NCI-H2196 (cell line): ENCODE results near the gene SRPK2.

Experiments
- DNase-seq: peaks from one replicate; lab custom pipeline; 2025; ENCODE audit not compliant: unreplicated experiment; lab: John Stamatoyannopoulos, UW

Gene SRPK2

DNA sequence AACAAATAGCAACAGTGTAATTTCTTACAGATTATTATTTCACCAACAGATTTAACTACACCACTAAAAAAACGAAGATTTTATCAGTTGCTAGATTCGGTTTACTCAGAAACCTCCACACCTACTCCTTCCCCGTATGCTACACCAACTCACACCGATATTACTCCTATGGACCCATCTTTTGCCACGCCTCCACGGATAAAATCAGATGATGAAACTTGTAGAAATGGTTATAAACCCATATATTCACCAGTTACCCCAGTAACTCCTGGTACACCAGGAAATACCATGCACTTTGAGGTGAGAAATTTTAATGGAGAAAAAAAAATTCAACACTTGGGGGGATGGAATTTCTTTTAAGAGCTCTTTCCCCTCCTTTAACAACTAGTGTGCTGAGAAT lies 282.2 kb downstream of the SRPK2 start:
- no peak for DNase-seq

- no peak for DNase-seq
Observed at GRCh38 chr7:105105579-105105978, 283.1 kb downstream of the SRPK2 start.

DNA sequence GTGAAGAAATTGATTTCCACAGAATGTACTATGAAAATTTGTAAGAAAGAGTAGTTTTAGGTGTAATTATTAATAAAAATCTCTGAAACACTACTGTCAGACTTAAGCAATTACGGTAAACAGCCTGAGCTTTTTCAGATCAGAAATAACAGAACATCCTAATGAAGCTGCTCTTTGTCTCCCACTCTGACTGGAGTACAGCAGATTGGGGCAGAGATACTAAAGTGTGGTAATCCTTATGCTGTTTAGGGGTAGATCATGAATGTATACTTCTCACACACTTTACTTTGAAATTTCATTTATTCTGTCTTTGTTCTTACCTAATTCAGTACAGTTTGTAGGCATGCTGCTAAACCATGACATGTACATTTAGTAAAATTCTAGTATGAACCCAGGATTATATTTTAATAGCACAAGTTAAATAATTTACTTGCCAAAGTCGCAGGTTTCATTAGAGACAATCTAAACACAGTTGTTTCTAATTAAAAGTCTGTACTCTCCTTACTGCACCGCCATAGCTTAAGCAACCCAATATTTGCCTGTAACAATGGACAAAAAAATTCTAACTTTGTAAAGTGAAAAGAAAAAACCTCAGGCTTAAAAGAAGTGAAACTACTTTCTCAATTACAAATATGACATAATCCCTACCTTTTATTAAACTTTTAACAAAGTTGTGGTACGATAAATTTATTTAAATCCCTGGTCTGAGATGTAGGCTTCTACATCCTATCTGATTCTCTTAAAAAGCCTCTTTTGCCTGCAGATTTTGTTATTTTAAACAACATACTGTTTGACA lies 286.0 kb downstream of the SRPK2 start:
- DNase-seq = no peak

DNA sequence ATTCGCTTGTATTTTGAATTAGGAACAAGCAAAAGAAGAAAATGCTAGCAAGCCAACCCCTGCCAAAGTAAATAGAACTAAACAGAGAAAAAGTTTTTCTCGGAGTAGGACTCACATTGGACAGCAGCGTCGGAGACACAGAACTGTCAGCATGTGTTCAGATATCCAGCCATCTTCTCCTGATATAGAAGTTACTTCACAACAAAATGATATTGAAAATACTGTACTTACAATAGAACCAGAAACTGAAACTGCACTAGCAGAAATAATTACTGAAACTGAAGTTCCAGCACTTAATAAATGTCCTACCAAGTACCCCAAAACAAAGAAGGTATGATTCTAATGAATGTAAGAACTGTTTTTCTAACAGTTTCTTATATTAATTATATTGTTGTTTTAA lies 286.9 kb downstream of the SRPK2 start:
- DNase-seq = no peak

DNA sequence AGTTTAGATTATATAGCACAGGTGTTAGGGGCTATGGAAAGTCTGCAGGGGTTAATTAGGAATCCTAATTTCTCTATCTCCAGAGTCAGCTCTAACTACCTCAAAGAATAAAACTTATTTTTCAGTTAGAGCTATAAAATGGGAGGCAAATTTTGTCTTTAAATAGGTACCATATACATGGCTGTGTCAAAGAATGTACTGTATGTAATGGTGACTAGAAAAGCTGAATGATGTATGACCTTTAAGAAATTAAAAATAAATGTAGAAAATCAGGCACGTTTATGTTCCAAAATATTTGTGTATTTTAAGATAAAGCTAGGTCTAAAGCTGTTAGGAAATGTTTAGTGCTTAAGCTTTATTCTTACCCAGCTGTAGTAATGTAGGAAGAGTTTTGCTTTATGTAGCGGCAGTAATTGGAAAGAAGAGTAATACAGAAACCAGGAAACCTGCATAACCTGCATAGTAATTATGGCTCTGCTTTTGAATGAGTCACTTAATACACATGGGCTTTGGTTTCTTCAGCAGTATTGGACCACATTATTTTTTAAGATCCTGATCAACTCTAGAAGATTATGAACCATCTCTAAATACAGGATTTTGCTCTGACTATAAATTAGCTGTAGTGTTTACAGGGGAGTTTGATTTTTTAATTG lies 289.7 kb downstream of the SRPK2 start:
- DNase-seq = no peak

- DNase-seq = peak; percentile 54
Observed at GRCh38 chr7:105097619-105098018, 291.1 kb downstream of the SRPK2 start.

GRCh38 chr7:105096306-105096705 lies 292.4 kb downstream of the SRPK2 start:
- DNase-seq = no peak

- DNase-seq = no peak
Observed at GRCh38 chr7:105094966-105095365, 293.8 kb downstream of the SRPK2 start.

- DNase-seq = no peak
Observed at GRCh38 chr7:105088456-105088855, 300.3 kb downstream of the SRPK2 start.

- DNase-seq = no peak
Observed at GRCh38 chr7:105087981-105088380, 300.7 kb downstream of the SRPK2 start.

DNA sequence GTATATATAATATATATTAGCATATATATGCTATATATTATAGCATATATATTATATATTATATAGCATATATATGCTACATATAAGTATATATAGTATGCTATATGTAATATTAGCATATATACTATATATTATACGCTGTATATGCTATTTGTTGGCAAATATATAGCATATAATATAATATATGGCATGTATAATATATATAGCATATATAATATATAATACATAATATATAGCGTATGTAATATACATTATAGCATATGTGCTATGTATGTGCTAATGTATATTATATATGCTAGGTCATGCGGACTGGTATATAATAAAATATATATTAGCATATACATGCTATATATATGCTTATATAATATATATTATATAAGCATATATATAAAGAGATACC lies 301.9 kb downstream of the SRPK2 start:
- no peak for DNase-seq

GRCh38 chr7:105084581-105084980 lies 304.1 kb downstream of the SRPK2 start:
- DNase-seq = no peak

DNA sequence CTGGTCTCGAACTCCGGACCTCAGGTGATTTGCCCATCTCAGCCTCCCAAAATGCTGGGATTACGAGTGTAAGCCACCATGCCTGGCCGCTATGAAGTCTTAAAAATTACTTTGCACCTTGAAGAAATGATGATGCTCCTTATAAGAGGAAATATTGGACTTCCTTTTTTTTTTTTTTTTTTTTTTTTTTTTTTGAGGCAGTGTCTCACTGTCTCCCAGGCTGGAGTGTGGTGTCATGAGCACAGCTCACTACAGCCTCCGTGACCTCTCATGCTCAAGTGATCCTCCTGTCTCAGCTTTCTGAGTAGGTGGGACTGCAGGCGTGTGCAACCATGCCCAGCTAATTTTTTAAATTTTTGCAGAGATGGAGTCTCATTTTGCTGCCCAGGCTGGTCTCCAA lies 309.4 kb downstream of the SRPK2 start:
- DNase-seq = no peak

DNA sequence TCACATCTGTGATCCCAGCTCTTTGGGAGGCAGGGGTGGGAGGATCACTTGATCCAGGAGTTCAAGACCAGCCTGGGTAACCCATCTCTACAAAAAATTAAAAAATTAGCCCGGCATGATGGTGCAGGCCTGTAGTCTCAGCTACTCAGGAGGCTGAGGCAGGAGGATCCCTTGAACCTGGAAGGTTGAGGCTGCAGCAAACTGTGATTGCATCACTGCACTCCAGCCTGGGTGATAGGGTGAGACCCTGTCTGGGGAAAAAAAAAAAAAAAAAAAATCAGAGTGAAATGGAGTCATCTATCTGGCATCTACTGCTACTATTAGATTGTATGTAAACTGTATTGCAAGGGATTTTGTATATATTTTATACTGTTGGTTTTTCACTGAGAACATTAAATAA lies 315.6 kb downstream of the SRPK2 start:
- DNase-seq = no peak

DNA sequence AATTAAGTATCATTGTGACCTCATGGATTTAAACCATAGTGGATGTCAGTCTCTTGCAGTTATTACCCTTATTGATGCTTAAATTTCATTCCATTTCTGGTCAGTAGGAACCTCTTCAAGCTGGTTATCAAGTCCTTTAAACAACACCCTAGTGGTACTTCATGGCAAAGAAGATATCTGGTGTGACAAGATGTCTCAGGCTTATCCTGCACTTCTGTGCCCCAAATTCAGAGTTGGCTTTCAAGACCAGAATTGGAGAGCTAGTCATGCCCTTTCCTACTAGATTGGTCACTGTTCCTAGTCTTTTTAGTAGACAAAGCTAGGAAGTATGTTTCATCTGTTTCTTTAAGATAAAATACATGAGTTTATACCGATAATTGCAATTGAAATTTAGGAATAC lies 319.8 kb downstream of the SRPK2 start:
- DNase-seq = no peak

DNA sequence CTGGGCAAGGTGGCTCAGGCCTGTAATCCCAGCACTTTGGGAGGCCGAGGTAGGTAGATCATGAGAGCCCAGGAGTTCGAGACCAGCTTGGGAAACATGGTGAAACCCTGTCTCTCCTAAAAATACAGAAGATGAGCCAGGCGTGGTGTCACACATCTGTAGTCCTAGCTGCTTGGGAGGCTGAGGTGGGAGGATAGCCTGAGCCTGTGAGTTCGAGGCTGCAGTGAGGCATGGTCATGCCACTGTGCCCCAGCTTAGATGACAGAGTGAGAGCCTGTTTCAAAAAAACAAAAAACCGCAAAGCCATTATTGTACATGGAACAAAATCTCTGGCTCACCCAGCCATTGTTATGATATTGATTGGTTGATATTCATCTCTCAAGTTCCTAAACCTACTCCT lies 321.0 kb downstream of the SRPK2 start:
- no peak for DNase-seq
